HG02588 (cell line): ENCODE data around the gene AGAP5.
A peak's percentile ranks its signal among the peaks of the same experiment; 100 is the strongest.
"Not testable (repeated sequence)": the region's sequence is repeated elsewhere in the genome, so short reads cannot be mapped to it uniquely, and the experiment has no call there.

Experiments used
- ATAC-seq: cut with Tn5 transposase; IDR thresholded peaks from one replicate; pipeline ENCODE4 v1.9.1; 2021; ENCODE audit warnings: mild to moderate bottlenecking, moderate library complexity; ENCODE audit not compliant: unreplicated experiment

AGAP5 gene

GRCh38 chr10:73697675-73698159, at the start of gene AGAP5:
Gene AGAP5 (minus strand): TSS chr10:73698109. CDS start chr10:73697755, 354 bp downstream.
- not testable (repeated sequence) for ATAC-seq

GRCh38 chr10:73746721-73747120, 48.8 kb upstream of the AGAP5 start:
- no peak for ATAC-seq

- ATAC-seq, result peak; percentile 32
Observed at GRCh38 chr10:73744664-73744975, 46.7 kb upstream of the AGAP5 start.

- ATAC-seq, result peak; percentile 86
Observed at GRCh38 chr10:73743905-73744663, 46.2 kb upstream of the AGAP5 start, which contains the start of gene SEC24C. Gene SEC24C (plus strand): TSS chr10:73744372. CDS start chr10:73746833, 2,461 bp downstream.

GRCh38 chr10:73743327-73743904, 45.5 kb upstream of the AGAP5 start:
- no peak for ATAC-seq

- ATAC-seq, result no peak
Observed at GRCh38 chr10:73742454-73742734, 44.5 kb upstream of the AGAP5 start.

- not testable (repeated sequence) for ATAC-seq
Observed at GRCh38 chr10:73740501-73741254, 42.8 kb upstream of the AGAP5 start.

- ATAC-seq, result no peak
Observed at GRCh38 chr10:73734796-73735305, 36.9 kb upstream of the AGAP5 start.

GRCh38 chr10:73734028-73734720, 36.3 kb upstream of the AGAP5 start:
- ATAC-seq, result no peak

- no peak for ATAC-seq
Observed at GRCh38 chr10:73732931-73733623, 35.2 kb upstream of the AGAP5 start.

- no peak for ATAC-seq
Observed at GRCh38 chr10:73732426-73732825, 34.5 kb upstream of the AGAP5 start.

- no peak for ATAC-seq
Observed at GRCh38 chr10:73731588-73732375, 33.9 kb upstream of the AGAP5 start.

GRCh38 chr10:73730153-73730906, 32.4 kb upstream of the AGAP5 start:
- peak; percentile 80 for ATAC-seq

GRCh38 chr10:73729781-73730152, 31.9 kb upstream of the AGAP5 start:
- not testable (repeated sequence) for ATAC-seq

GRCh38 chr10:73723516-73723915, 25.6 kb upstream of the AGAP5 start:
- no peak for ATAC-seq

GRCh38 chr10:73720561-73720960, 22.7 kb upstream of the AGAP5 start:
- ATAC-seq, result not testable (repeated sequence)

- ATAC-seq, result no peak
Observed at GRCh38 chr10:73717556-73717955, 19.6 kb upstream of the AGAP5 start.

GRCh38 chr10:73716251-73716650, 18.3 kb upstream of the AGAP5 start:
- no peak for ATAC-seq
